Activated CD4-positive, alpha-beta memory T cell treated with anti-CD3 and anti-CD28 coated beads for 36 hours (primary cell): Measurements from ENCODE around the gene CRACR2A. TPM values are rescaled to one million over a fixed set of nuclear protein-coding genes. Genes with fewer than 3 reads are reported as not detected.

ENCODE experiments used
- CTCF ChIA-PET: fragments of 350-600 bp; sonication (Branson Sonifier 250); formaldehyde crosslinking; loops from one replicate; lab custom pipeline; 2021; ENCODE audit warnings: antibody characterized with exemption, inconsistent platforms; lab: Charles Lee
- POLR2A ChIA-PET: fragments of 350-600 bp; sonication (Branson Sonifier 250); formaldehyde crosslinking; loops from one replicate; lab custom pipeline; 2021; ENCODE audit warnings: antibody characterized with exemption; lab: Charles Lee
- DNase-seq: peaks from one replicate; pipeline ENCODE4 v3.0.0-alpha.2; 2020
- H3K27ac Mint-ChIP-seq: one replicate; pipeline ENCODE4 v1.8.0; 2021; ENCODE audit warnings: mixed read lengths
- H3K27me3 Mint-ChIP-seq: one replicate; pipeline ENCODE4 v1.8.0; 2021; ENCODE audit warnings: mixed read lengths
- H3K36me3 Mint-ChIP-seq: one replicate; pipeline ENCODE4 v1.8.0; 2021; ENCODE audit warnings: mixed read lengths
- H3K4me1 Mint-ChIP-seq: one replicate; pipeline ENCODE4 v1.8.0; 2021; ENCODE audit warnings: low read depth, mixed read lengths
- H3K4me3 Mint-ChIP-seq: one replicate; pipeline ENCODE4 v1.8.0; 2021; ENCODE audit warnings: mild to moderate bottlenecking, mixed read lengths
- H3K9me3 Mint-ChIP-seq: one replicate; pipeline ENCODE4 v1.8.0; 2021; ENCODE audit warnings: mixed read lengths
- intact Hi-C: fragments of 100-400 bp; cut with micrococcal nuclease; formaldehyde crosslinking; loops from one replicate; pipeline ENCODE4 v1.15.1; 2023
- total RNA-seq, 2 experiments: library from RNA; stranded (reverse); gene quantifications; one replicate each; pipeline ENCODE4 v1.2.3, GENCODE V29; 2021

Gene CRACR2A
- total RNA-seq, 2 experiments from 2014 or later: 15.8 to 19.1 TPM

DNA sequence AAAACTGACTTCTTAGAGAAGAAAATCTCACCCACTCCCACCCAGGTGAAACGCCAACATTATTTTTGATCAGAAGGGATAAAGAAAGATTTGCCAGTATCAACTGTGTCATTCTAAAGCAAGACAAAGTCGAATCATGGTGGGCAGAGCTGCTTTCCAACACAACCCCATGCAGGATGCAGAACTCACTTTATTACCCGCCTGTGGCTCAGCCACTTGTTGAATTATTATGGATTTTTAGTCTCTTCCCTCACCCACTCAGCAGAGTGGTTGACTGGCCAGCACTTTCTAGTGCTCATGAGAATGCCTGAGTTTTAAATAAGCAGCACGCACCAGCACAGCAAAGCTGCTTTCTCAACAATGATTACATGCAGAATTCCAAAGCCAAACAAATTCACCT is 32.1 kb downstream of the CRACR2A start:
- peaks cover 5% of the 10 kb centered on the region for H3K4me1 Mint-ChIP-seq
- H3K27ac Mint-ChIP-seq: no peak overlapping the region
- peaks cover 54% of the 10 kb centered on the region for H3K36me3 Mint-ChIP-seq
- intact Hi-C loops: no loop called here
- DNase-seq: no peak
- peaks cover 24% of the 10 kb centered on the region for H3K9me3 Mint-ChIP-seq
- CTCF ChIA-PET: no interaction called here
- H3K4me3 Mint-ChIP-seq: no peak overlapping the region
- no peaks in the 10 kb centered on the region for H3K27me3 Mint-ChIP-seq
- POLR2A ChIA-PET: no interaction called here

DNA sequence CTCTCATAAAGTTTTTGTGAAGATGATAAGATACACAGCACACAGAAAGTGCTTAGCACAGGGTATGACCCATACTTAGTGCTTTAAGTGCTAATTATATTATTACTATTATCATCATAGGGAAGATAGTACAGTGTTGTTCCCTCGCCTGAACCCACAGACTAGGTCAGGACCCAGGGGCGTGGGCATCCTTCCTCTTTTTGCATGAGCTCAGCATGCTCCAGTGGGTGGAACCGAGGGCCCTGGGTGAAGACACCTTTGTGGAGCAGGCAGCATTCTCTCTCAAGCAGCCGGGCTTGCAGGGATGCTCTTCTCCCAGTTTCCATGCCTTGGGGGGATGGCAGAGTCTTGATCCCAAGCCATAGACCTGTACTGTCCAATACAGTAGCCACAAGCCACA is 34.8 kb downstream of the CRACR2A start:
- ChIA-PET POLR2A (no interaction called here), CTCF (no interaction called here)
- Mint-ChIP-seq H3K9me3 (peaks cover 17% of the 10 kb centered on the region), H3K4me3 (no peak overlapping the region), H3K4me1 (peaks cover 5% of the 10 kb centered on the region), H3K27ac (no peak overlapping the region), H3K36me3 (peaks cover 32% of the 10 kb centered on the region), H3K27me3 (no peaks in the 10 kb centered on the region)
- no peak for DNase-seq
- intact Hi-C loops: no loop called here

DNA sequence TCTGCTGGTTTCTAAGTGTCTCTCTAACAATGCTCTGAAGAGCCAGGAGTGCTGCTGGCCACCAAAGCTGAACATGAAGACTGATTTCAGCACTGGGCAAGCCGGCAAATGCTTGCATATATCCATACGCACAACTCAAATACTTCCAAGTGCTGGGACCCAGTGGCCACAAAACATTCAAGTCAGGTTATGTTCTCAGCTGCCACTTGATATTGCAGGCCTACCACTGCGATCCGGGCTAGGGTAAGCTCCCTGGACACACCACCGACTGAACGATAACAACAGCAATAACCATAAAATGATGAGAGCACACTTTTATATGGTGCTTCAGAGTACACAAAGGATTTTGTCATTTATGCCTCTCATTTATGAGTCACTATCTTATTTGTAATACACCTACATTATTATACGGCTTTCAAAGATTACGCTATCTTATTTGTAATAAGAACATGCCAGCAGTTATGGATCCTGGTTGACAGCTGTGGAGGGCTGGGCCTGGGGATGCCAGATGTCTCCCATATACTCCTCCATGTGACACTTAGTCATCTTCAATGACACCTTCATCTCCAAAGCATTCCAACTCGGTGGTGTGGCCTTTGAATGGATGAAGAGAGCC is 35.5 kb downstream of the CRACR2A start:
- H3K27me3 Mint-ChIP-seq: no peaks in the 10 kb centered on the region
- ChIA-PET POLR2A (no interaction called here), CTCF (no interaction called here)
- no peak for DNase-seq
- H3K27ac Mint-ChIP-seq: no peak overlapping the region
- intact Hi-C loops: no loop called here
- peaks cover 5% of the 10 kb centered on the region for H3K4me1 Mint-ChIP-seq
- H3K4me3 Mint-ChIP-seq: no peak overlapping the region
- peaks cover 25% of the 10 kb centered on the region for H3K36me3 Mint-ChIP-seq
- peaks cover 10% of the 10 kb centered on the region for H3K9me3 Mint-ChIP-seq

DNA sequence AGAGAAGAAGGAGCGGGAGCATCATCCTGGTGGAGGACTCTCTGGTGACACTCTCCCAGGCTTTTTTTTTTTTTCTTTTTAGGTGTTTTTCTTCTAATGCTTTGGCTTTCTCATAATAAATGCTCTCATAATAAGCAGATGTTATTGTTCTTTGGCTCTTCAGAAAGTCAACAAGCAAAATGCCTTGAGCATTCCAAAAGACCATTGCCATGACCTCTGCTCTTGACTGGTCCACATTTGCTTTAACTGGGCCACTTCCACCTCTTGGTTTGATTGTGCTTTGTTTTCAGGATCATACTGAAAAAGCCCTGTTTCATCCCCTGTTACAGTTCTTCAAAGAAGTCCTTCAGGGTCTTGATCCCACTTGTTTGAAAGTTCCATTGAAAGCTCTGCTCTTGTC is 36.9 kb downstream of the CRACR2A start:
- intact Hi-C loops: no loop called here
- no peak for DNase-seq
- H3K9me3 Mint-ChIP-seq: no peaks in the 10 kb centered on the region
- H3K36me3 Mint-ChIP-seq: peaks cover 19% of the 10 kb centered on the region
- no peak overlapping the region for H3K27ac Mint-ChIP-seq
- H3K4me3 Mint-ChIP-seq: no peak overlapping the region
- H3K27me3 Mint-ChIP-seq: no peaks in the 10 kb centered on the region
- CTCF ChIA-PET: no interaction called here
- peaks cover 5% of the 10 kb centered on the region for H3K4me1 Mint-ChIP-seq
- POLR2A ChIA-PET: no interaction called here

DNA sequence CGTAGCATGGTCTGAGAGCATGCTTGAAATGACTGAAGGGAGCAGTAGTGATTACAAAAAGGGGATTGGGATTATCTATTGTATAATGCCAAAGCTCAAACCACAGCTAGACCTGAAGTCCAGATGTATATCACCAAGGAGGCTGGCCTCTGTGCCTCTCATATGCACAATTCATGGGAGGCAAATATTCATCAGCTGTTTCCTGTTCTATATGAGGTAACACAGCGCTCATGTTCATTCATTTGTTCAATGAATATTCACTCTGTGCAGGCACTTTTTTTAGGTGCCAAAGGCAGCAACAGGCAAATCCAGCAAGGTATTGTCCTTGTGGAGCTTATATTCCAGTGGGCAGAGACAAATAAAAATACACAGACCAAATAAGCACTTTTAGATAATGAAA is 39.0 kb downstream of the CRACR2A start:
- intact Hi-C loops: no loop called here
- Mint-ChIP-seq H3K36me3 (peaks cover 11% of the 10 kb centered on the region), H3K27ac (no peak overlapping the region), H3K4me3 (no peak overlapping the region), H3K4me1 (peaks cover 5% of the 10 kb centered on the region), H3K9me3 (no peaks in the 10 kb centered on the region), H3K27me3 (no peaks in the 10 kb centered on the region)
- POLR2A ChIA-PET: no interaction called here
- CTCF ChIA-PET: no interaction called here
- no peak for DNase-seq

DNA sequence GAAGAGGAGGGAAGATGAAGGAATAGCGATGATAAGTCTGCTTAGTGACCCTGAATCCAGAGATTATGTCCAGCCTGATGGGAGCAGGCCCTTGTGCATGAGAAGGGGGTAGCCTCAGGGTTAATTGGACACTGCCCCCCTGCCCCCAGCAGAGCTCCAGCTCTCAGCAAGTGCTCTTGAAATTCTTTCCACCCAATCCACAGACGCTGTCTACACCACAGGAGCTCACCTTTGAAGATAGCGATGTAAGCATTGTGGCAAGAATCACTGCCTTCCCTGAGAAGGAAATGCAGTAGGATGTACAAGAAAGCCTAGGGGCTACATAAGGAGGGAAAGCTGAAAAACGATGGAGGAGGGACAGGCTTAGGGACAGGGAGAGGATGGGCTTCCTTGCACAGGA is 39.4 kb downstream of the CRACR2A start:
- POLR2A ChIA-PET: no interaction called here
- intact Hi-C loops: no loop called here
- Mint-ChIP-seq H3K9me3 (no peaks in the 10 kb centered on the region), H3K4me3 (no peak overlapping the region), H3K27ac (no peak overlapping the region), H3K36me3 (peaks cover 6% of the 10 kb centered on the region), H3K4me1 (peaks cover 5% of the 10 kb centered on the region), H3K27me3 (no peaks in the 10 kb centered on the region)
- DNase-seq: no peak
- CTCF ChIA-PET: no interaction called here

DNA sequence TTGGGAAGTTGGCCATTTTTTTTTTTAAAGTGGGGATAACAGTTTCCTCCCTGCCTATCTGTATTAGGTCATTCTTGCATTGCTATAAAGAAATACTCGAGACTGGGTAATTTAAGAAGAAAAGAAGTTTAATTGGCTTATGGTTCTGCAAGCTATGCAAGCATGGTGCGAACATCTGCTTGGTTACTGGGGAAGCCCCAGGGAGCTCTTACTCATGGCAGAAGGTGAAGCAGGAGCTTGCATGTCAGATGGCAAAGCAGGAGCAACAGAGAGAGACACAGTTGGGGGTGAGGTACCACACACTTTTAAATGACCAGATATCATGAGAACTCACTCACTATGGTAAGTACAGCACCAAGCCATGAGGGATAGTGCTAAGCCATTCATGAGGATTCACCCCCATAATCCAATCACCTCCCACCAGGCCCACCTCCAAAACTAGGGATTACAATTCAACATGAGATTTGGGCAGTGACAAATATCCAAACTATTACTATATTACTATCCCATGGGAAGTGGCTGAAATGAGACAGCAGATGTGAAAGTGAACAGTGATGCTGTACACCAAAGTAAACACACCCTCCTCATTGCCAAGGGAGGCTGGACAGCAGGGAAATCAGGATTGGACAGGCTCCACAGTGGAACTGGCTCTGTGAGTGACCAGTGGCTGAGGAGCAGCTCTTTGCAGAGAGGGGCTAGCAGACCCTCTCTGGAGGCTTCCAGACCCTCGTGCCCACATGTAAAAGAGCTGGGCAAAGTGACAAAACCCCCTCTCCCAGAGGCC is 40.5 kb downstream of the CRACR2A start:
- Mint-ChIP-seq H3K27ac (no peak overlapping the region), H3K9me3 (no peaks in the 10 kb centered on the region), H3K36me3 (peaks cover 4% of the 10 kb centered on the region), H3K27me3 (no peaks in the 10 kb centered on the region), H3K4me1 (peaks cover 5% of the 10 kb centered on the region), H3K4me3 (no peak overlapping the region)
- CTCF ChIA-PET: no interaction called here
- DNase-seq: no peak
- POLR2A ChIA-PET: no interaction called here
- intact Hi-C loops: no loop called here

DNA sequence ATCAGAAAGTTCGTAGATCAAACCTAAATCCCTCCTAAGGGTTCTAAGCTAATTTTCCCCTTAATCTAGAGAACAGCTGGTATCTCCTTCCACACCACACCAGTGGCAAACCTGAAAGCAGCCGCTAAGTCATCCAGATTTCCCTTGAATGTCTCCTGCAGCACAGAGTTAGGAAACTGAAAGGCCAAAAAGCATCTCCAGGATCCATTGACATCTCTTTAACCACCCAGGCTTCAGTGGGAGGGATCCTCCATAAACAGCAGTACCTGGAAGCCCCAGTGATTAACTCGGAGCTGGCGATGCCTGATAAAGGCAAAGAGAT is 47.6 kb downstream of the CRACR2A start:
- Mint-ChIP-seq H3K27ac (no peak overlapping the region), H3K9me3 (peaks cover 11% of the 10 kb centered on the region), H3K4me3 (no peak overlapping the region), H3K27me3 (no peaks in the 10 kb centered on the region), H3K36me3 (peaks cover 26% of the 10 kb centered on the region), H3K4me1 (peaks cover 5% of the 10 kb centered on the region)
- DNase-seq: no peak
- ChIA-PET CTCF (no interaction called here), POLR2A (no interaction called here)
- intact Hi-C loops: no loop called here

DNA sequence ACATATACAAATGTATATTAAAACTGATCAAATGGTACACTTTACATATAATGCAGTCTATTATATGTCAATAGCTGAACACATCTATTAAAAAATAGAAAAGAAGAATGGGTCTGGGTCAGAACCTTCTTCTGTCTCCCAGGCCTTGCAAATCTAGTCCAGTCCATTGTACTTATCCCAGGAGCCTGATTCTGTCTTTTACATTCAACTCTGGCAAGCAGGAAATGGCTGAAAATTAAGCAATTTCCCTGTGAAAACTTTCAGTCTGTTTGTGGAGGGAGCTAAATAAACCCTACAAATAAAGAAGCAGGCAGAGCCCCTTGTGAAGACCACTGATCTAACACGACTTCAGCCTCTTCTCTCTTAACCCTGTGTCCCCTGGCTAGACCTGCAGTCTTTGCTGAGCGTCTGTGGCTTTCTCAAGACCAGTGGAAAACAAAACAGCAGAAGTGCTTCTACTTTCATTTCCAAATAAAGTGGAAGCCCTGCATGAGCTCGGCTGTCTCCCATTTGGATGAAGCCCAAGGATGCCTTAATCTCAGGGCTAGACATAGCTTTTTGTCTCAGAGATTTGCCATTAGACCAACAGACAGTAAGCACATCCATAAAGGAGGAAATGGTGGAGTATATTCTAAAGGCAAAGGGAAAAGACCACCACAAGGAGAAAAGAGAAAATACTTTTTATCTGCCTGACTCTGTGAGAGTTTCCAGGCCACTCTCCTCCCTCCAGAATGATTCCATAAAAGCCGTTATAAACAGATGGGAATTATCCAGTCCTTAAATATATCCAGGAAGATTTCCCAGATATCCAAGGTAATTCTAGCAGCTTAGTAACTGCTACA is 48.2 kb downstream of the CRACR2A start:
- Mint-ChIP-seq H3K9me3 (peaks cover 11% of the 10 kb centered on the region), H3K27me3 (no peaks in the 10 kb centered on the region), H3K4me1 (peaks cover 5% of the 10 kb centered on the region), H3K27ac (no peak overlapping the region), H3K36me3 (peaks cover 26% of the 10 kb centered on the region), H3K4me3 (no peak overlapping the region)
- CTCF ChIA-PET: no interaction called here
- no peak for DNase-seq
- POLR2A ChIA-PET: no interaction called here
- intact Hi-C loops: no loop called here

DNA sequence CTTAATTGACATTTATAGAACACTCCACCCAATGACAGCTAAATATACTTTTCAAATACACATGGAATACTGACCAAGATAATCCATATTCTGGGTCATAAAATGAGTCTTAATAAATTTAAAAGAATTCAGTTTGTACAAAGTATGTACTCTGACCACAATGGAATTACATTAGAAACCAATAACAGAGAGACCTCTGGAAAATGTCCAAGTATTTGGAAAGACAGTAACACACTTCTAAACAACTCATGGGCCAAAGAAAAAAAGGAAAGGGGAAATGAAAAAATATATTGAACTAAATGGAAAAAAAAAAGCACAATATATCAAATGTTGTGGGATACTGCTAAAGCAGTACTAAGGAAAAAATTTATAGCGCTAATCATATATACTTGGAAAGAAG is 52.0 kb downstream of the CRACR2A start:
- Mint-ChIP-seq H3K27ac (no peak overlapping the region), H3K4me1 (peaks cover 5% of the 10 kb centered on the region), H3K9me3 (peaks cover 11% of the 10 kb centered on the region), H3K4me3 (no peak overlapping the region), H3K27me3 (no peaks in the 10 kb centered on the region), H3K36me3 (peaks cover 38% of the 10 kb centered on the region)
- POLR2A ChIA-PET: no interaction called here
- DNase-seq: no peak
- CTCF ChIA-PET: interaction anchor here (1.4 kb wide), 1 partner anchor 103 kb away, joined by 5 read pairs; no protein-coding TSS in a partner anchor
- intact Hi-C loops: no loop called here

DNA sequence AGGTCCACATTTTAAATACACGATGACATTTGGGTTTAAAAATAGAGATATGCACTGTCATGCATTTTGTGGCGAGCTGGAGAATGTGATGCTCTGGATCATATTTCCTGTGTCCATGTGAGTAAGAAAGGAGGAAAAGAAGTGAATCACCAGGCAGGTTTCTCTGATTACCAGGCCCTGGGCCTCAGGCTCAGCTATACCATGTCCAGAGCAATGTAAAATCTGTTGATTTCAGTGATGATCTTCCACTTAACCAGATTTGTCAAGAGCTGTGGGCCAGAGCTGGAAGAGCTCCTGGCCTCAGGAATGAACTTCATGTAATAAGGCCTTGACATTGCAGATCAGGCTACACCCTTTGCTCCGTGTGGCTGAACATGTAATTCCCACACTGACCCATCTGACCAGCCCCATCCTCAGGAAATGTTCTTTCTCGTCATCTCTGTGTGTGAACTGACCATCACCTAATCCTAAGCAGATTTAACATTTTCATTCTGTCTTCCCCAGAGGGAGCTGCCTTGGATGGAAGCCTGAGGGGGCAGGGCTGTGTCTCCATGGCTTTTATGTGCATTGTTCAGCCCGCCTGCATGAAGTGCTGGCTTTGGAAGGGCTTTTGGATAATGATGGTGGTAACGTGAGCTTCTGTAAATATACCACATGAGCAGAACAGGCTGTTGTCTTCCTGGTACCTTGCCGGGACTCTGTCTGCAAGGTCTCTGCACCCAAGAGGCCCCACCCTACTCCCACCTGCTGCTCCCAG is 54.5 kb downstream of the CRACR2A start:
- H3K9me3 Mint-ChIP-seq: peaks cover under 1% of the 10 kb centered on the region
- no peak for DNase-seq
- CTCF ChIA-PET: no interaction called here
- no peak overlapping the region for H3K4me3 Mint-ChIP-seq
- peaks cover 29% of the 10 kb centered on the region for H3K36me3 Mint-ChIP-seq
- no peaks in the 10 kb centered on the region for H3K27me3 Mint-ChIP-seq
- POLR2A ChIA-PET: no interaction called here
- H3K4me1 Mint-ChIP-seq: no peaks in the 10 kb centered on the region
- intact Hi-C loops: no loop called here
- no peak overlapping the region for H3K27ac Mint-ChIP-seq

DNA sequence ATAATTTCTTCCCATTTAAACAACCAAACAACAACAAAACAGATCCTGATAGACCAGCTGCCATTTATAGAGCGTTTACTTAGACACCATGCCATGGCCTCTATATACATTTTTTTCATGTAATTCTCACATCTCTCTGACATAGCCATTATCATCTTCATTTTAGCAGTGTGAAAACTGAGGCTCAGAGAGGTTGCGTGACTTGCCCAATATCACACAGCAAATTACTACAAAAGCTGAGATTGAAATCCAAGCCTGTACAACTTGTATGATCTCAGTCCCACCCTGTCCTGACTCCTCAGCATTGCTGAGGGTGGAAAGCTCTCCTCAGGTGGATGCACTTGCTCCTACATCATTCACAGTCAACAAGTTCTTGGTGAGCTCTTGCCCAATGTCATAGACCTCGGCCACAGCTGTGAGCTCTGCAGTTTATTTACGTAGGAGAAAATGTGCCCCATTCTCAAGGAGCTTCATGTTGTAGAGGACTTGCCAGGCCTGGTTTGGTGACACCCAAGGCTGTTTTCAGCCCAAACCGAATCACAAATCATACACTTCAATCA is 55.5 kb downstream of the CRACR2A start:
- Mint-ChIP-seq H3K27ac (no peak overlapping the region), H3K4me1 (no peaks in the 10 kb centered on the region), H3K9me3 (no peaks in the 10 kb centered on the region), H3K36me3 (peaks cover 24% of the 10 kb centered on the region), H3K27me3 (no peaks in the 10 kb centered on the region), H3K4me3 (no peak overlapping the region)
- ChIA-PET CTCF (no interaction called here), POLR2A (no interaction called here)
- intact Hi-C loops: no loop called here
- no peak for DNase-seq
